NCI-H146 (cell line): ENCODE results near the gene CCK.

Experiments
- DNase-seq: peaks from one replicate; lab custom pipeline; 2025; lab: John Stamatoyannopoulos, UW

The CCK gene

GRCh38 chr3:42225486-42226363 lies 40.3 kb downstream of the CCK start:
- no peak for DNase-seq

GRCh38 chr3:42224658-42225421 lies 41.1 kb downstream of the CCK start:
- no peak for DNase-seq

GRCh38 chr3:42224178-42224577 lies 41.8 kb downstream of the CCK start:
- DNase-seq, result no peak

DNA sequence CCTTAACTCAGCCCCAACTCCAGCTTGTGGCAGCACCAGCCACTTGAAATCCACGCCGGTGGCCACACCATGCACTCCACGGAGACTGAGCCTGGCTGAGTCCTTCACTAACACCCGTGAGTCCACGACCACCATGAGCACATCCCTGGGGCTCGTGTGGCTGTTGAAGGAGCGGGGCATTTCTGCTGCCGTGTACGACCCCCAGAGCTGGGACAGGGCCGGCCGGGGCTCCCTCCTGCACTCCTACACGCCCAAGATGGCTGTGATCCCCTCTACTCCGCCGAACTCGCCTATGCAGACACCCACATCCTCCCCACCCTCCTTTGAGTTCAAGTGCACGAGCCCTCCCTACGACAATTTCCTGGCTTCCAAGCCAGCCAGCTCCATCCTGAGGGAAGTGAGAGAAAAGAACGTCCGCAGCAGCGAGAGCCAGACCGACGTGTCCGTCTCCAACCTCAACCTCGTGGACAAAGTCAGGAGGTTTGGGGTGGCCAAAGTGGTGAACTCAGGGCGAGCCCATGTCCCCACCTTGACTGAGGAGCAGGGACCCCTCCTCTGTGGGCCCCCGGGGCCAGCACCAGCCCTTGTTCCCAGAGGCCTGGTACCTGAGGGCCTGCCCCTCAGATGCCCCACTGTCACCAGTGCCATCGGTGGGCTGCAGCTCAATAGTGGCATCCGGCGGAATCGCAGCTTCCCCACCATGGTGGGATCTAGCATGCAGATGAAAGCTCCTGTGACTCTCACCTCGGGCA lies 42.9 kb downstream of the CCK start:
- no peak for DNase-seq

DNA sequence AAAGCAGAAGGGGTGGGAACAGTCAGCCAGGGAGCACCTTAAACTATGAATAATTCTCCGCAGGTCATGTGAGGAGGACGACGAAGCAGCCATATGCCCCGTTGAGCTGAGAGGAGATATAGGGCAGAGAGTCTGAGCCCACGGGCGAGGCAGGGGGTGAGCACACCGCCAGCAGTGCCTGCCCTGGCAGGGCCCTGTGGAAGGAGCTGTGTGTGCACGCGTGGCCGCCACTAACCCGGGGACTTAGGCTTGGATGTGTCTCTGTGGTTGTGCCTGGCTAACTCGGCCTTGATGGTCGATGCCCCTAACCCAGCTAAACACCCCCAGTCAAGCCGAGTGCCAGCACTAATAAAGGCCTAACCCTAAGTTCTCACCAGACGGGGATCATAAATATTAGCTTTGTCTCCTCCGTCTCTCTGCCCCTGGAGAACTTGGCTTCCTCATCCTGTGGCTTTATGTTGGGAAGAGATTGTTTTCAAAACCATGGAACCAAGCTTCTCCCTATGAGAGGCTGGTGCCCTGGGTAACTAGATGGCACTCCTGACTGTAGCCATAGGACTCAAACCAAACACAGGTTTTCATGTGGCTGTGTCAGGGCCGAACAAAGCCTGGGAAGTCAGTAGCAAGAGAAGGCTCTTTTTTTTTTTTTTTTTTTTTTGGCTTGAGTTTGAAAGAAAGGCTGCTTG lies 45.4 kb downstream of the CCK start:
- DNase-seq, result no peak

DNA sequence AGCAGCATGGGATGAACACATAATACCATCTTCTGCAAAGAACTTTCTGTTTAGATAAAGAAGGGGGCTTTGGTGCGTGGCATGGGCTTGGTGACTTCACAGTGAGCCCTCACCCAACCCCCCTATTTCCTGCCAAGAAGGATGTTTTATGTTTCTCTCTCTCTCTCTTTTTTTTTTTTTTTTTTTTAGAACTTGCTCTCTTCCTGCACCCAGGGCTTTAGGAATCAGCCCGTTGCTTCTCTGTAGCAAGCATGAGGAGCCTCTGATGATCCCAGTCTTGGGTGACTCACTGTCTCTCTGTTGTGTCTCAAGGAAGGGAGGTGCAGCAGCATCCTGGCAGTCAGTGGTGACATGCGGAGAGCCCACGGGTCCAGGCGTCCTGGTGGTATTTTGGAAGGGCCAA lies 49.1 kb downstream of the CCK start:
- no peak for DNase-seq

GRCh38 chr3:42216302-42216701 lies 49.7 kb downstream of the CCK start:
- no peak for DNase-seq

- DNase-seq, result no peak
Observed at GRCh38 chr3:42214565-42215283, 51.3 kb downstream of the CCK start.

- no peak for DNase-seq
Observed at GRCh38 chr3:42214064-42214463, 51.9 kb downstream of the CCK start.

DNA sequence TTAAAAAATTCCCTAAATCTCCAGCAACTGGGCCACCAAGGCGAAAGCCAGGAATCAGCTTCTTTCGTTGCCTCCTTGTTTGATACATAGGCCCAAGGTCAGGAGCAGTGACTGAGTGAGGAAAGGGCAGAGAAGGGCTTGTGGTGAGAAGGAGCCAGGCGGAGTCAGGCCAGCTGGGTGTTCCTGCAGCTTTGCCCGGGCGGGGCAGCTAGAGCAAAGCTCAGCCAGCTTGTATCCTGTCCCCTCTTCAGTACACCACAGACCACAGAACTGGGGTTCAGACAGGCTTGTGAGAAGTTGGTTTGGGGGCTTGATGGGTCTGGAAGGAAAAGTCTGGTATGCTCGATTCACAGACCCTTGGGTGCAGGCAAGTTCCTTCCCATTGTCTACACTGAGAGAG lies 52.6 kb downstream of the CCK start:
- no peak for DNase-seq

DNA sequence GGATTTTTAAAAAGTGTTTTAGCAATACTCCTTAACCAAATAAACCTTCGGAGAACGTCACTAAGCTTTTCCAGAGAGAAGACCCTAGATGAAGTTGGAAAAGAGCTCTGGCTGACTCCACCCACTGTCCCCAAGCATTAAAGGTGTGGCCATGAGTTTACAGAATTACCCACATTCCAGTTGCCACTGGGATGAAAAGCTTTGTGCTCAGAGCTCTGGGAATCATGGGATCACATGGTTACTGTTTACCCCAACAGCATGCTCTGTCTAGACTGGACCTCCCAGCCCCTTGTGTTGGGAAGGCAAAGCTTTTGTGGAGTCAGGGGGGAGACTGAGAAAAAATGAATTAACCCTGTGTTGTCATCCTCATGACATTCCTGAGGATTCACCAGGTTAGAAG lies 55.3 kb downstream of the CCK start:
- no peak for DNase-seq

DNA sequence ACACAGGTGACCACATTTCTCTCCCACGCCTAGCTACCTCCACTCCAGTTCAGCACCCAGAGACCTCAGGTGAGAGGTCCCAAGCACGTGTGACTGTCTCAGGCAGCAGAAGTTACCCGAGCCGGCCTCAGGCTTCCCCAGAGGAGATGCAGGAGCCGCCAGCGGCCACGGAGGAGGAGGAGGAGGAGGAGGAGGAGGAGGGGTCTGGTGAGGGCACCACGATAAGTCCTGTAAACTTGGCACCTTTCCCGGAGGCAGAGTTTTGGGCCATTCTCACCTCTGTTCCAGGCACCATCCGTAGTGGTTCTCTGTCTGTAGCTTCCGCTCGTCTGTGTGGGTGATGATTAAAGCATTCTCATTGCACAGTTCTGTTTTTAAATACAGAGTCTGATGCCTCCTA lies 56.1 kb downstream of the CCK start:
- DNase-seq, result no peak
